HG03159 (cell line): ENCODE results near the gene PTEN.

Source experiments
- ATAC-seq: cut with Tn5 transposase; IDR thresholded peaks from one replicate; pipeline ENCODE4 v1.9.1; 2021; ENCODE audit warnings: mild to moderate bottlenecking, moderate library complexity; ENCODE audit not compliant: unreplicated experiment

The PTEN gene

GRCh38 chr10:87966459-87966858, 103.0 kb downstream of the PTEN start:
- no peak for ATAC-seq

- no peak for ATAC-seq
Observed at GRCh38 chr10:87973635-87974034, 110.2 kb downstream of the PTEN start.

- ATAC-seq: no peak
Observed at GRCh38 chr10:87974130-87974529, 110.7 kb downstream of the PTEN start.

DNA sequence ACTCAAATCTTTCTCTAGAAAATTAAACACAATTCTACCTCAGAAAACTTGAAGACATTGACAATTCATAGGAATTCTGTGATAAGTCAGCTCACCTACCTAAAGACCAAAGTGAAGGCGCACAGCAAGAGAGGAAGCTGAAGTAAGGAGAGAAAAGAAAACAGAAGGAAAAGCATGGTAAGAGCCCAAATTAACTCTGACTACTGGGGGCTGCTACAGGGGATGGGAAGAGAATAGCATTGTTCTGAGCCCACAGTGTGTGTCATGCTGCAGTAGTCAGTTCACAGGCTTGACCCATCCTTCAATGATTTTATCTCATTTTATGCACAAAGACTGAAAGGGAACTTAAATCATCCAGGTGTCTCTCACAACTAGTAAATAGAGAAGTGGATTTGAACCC, 111.3 kb downstream of the PTEN start:
- ATAC-seq: no peak

GRCh38 chr10:87976101-87976743, 112.8 kb downstream of the PTEN start:
- ATAC-seq: no peak

- no peak for ATAC-seq
Observed at GRCh38 chr10:87978166-87978565, 114.7 kb downstream of the PTEN start.

DNA sequence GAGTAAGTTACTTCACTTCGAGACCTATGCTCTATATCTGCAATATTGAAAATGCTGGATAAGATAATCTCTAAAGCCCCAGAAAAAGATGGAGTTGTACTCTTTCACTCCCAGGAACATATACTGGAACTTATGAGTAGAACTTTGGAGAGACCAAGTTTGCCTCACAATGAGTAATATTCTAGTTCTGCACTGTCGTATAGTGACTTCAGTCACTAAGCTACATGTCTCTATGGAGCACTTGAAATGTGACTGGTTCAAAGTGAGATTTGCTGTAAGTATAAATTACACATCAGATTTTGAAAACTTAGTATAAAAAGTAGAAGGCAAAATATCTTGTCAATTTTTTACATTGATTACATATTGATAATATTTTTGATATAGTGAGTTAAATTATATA, 116.4 kb downstream of the PTEN start:
- ATAC-seq: no peak

DNA sequence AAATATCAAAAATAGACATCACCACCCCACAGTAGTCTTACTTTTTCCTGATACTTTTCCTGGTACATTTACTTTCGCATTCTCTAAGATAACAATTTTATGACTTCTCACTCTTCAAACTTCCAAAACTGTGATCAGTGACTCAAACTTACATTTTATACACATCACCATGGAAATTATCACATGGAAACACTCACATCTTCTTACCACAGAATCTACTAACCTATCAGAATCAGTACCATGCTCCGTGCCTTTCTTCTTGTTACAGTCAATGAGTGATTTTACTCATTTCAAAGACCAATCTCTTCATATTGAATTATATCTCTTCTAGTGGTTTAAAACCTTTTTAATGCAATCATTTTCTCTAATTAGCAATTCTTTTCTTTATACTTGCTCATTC, 120.3 kb downstream of the PTEN start:
- ATAC-seq: no peak

GRCh38 chr10:87987206-87987605, 123.8 kb downstream of the PTEN start:
- no peak for ATAC-seq

GRCh38 chr10:87991946-87992345, 128.5 kb downstream of the PTEN start:
- ATAC-seq: no peak

DNA sequence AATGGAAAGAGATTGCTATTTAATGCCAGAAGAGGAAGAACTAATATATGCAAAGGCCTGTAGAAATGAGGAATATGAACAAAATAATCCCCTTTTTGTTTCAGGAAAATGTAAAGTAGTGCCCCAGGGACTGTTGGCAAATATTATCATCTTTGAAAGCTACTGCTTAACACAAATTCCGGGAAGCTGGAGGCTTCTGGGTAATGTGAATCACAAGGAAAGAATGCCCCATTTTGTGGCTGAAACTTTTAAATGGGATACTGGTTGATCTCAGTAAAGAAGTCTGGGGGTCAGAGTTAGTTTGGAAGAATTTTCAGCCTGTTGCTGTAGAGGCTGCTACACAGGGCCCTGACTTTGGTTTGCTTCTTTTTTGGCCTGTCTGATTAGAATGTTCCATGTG, 141.0 kb downstream of the PTEN start:
- no peak for ATAC-seq

- no peak for ATAC-seq
Observed at GRCh38 chr10:88006261-88006660, 142.8 kb downstream of the PTEN start.

DNA sequence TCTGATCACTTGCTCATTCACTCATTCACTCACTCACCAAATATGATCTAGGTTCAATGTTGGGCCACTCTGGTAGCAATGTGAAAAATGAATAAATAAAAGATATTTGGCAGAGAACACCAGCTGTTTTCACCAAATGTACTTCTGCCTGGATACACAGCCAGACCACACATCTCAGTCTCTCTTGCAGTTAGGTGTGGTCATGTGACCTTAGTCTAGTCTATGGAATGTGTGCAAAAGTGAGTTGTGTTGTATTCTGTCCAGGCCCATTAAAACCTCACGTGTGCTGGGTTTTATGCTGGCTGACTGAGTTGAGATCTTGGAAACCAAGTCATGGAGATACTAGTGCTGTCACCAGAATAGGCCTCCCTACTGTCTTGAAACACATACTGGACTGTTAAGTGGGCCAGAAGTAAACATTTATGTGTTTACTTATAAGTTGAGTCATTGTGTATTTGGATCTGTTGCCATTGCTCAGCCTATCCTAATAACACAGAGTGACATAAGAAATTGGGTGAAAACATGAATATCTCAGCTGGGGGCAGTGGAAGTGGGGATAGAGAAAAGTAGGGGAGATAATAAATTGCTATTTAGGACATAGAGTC, 145.5 kb downstream of the PTEN start:
- no peak for ATAC-seq

- ATAC-seq: no peak
Observed at GRCh38 chr10:88012641-88013040, 149.2 kb downstream of the PTEN start.

- ATAC-seq: no peak
Observed at GRCh38 chr10:88017781-88018180, 154.4 kb downstream of the PTEN start.

DNA sequence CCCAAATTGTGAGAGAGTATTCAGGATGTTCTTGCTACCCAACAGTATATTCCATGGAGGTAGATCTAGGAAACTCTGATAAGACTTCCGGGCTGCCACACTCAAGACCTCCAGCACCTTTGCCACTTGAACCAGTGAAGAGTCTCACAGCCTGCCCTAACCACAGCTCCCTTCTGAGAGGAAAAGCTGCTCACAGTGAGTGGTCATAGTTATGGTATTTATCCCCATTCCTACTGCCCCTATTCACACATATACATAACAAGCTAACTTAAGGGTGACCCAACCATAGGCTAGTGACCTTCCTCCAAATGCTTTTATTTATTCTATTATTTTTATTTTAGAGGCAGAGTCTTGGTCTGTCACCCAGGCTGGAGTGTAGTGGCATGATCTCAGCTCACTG, 156.3 kb downstream of the PTEN start:
- no peak for ATAC-seq
